ENCODE data around the gene HMCN1.

Gene HMCN1

GRCh38 chr1:185733818-185734735 lies at the start of gene HMCN1:
TSS of gene HMCN1 (plus strand) at chr1:185734391. CDS start at chr1:185734780, 389 bp downstream.
- in situ Hi-C loops (cut with HindIII; ENCODE audit: low sequenced_read_pairs), result no loop called here

- in situ Hi-C loops (cut with HindIII; ENCODE audit: low sequenced_read_pairs), result no loop called here
These were observed 47.1 kb upstream of the HMCN1 start for GRCh38 chr1:185686821-185687778.

GRCh38 chr1:185690527-185690926 lies 43.7 kb upstream of the HMCN1 start:
- in situ Hi-C loops (cut with HindIII; ENCODE audit: low sequenced_read_pairs), result no loop called here

GRCh38 chr1:185693654-185694053 lies 40.5 kb upstream of the HMCN1 start:
- in situ Hi-C loops (cut with HindIII; ENCODE audit: low sequenced_read_pairs), result no loop called here

GRCh38 chr1:185694081-185694480 lies 40.1 kb upstream of the HMCN1 start:
- in situ Hi-C loops (cut with HindIII; ENCODE audit: low sequenced_read_pairs), result no loop called here

- in situ Hi-C loops (cut with HindIII; ENCODE audit: low sequenced_read_pairs), result no loop called here
These were observed 38.9 kb upstream of the HMCN1 start for GRCh38 chr1:185695299-185695698.

GRCh38 chr1:185696422-185697150 lies 37.6 kb upstream of the HMCN1 start:
- in situ Hi-C loops (cut with HindIII; ENCODE audit: low sequenced_read_pairs), result no loop called here

- in situ Hi-C loops (cut with HindIII; ENCODE audit: low sequenced_read_pairs), result no loop called here
These were observed 34.3 kb upstream of the HMCN1 start for GRCh38 chr1:185699874-185700273.

GRCh38 chr1:185701650-185702049 lies 32.5 kb upstream of the HMCN1 start:
- in situ Hi-C loops (cut with HindIII; ENCODE audit: low sequenced_read_pairs), result no loop called here

- in situ Hi-C loops (cut with HindIII; ENCODE audit: low sequenced_read_pairs), result no loop called here
These were observed 30.0 kb upstream of the HMCN1 start for GRCh38 chr1:185704181-185704580.

- in situ Hi-C loops (cut with HindIII; ENCODE audit: low sequenced_read_pairs), result no loop called here
These were observed 18.1 kb upstream of the HMCN1 start for GRCh38 chr1:185716095-185716494.

- in situ Hi-C loops (cut with HindIII; ENCODE audit: low sequenced_read_pairs), result no loop called here
These were observed 15.2 kb upstream of the HMCN1 start for GRCh38 chr1:185719021-185719420.

GRCh38 chr1:185720633-185721272 lies 13.4 kb upstream of the HMCN1 start:
- in situ Hi-C loops (cut with HindIII; ENCODE audit: low sequenced_read_pairs), result loop anchor here (5.0 kb wide), 1 partner anchor 277 kb away; no protein-coding TSS in a partner anchor

GRCh38 chr1:185721553-185721952 lies 12.6 kb upstream of the HMCN1 start:
- in situ Hi-C loops (cut with HindIII; ENCODE audit: low sequenced_read_pairs), result loop anchor here (5.0 kb wide), 1 partner anchor 276 kb away; no protein-coding TSS in a partner anchor

- in situ Hi-C loops (cut with HindIII; ENCODE audit: low sequenced_read_pairs), result loop anchor here (5.0 kb wide), 1 partner anchor 275 kb away; no protein-coding TSS in a partner anchor
These were observed 12.1 kb upstream of the HMCN1 start for GRCh38 chr1:185722098-185722497.

GRCh38 chr1:185727726-185728125 lies 6.5 kb upstream of the HMCN1 start:
- in situ Hi-C loops (cut with HindIII; ENCODE audit: low sequenced_read_pairs), result no loop called here

GRCh38 chr1:185731446-185731845 lies 2.7 kb upstream of the HMCN1 start:
- in situ Hi-C loops (cut with HindIII; ENCODE audit: low sequenced_read_pairs), result no loop called here

- in situ Hi-C loops (cut with HindIII; ENCODE audit: low sequenced_read_pairs), result no loop called here
These were observed 1.2 kb upstream of the HMCN1 start for GRCh38 chr1:185732951-185733350.

- in situ Hi-C loops (cut with HindIII; ENCODE audit: low sequenced_read_pairs), result no loop called here
These were observed 924 bp downstream of the HMCN1 start for GRCh38 chr1:185734929-185735700.
